GM15510 (cell line): ENCODE results near the gene FCER1G.

ENCODE experiments used
- POLR2A ChIP-seq: IDR thresholded peaks from 3 replicates; pipeline ENCODE4 v1.6.1; 2011; ENCODE audit warnings: borderline replicate concordance; ENCODE audit not compliant: insufficient read length; ENCODE audit errors: extremely low read depth

FCER1G gene

GRCh38 chr1:161196521-161197451 is 18.3 kb upstream of the FCER1G start:
- no peak for TF ChIP-seq POLR2A

DNA sequence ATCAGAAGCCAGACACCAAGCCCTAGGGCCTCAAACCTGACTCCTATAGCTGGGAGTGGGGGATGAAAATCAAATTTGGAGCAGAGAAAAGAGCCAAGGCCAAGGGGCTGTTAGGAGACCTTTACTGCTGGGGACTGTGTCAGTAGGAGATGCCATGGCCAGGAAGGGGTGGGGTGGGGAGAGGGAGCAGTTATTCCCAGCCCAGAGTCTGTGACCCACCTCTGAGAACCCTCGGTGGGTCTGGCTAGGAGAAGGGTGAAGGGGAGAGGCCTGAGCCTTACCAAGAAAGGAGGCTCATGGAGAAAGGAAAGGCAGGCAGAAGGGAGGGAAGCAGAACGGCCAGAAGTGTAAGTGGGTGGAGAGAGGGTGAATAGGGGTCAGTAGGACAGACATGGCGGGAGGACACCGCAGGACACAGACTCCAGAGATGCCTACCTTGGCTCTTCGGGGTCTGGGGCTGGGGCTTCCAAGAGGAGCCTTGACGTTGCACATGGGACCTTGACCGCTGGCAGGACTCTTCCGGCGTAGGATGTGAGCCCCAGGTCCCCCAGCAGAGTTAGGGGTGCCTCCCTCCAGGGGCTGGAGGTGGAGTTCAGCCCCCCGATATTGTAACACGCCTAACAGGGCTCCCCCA is 17.4 kb upstream of the FCER1G start:
- no peak for TF ChIP-seq POLR2A

GRCh38 chr1:161198194-161198896 is 16.8 kb upstream of the FCER1G start:
- TF ChIP-seq POLR2A: no peak

DNA sequence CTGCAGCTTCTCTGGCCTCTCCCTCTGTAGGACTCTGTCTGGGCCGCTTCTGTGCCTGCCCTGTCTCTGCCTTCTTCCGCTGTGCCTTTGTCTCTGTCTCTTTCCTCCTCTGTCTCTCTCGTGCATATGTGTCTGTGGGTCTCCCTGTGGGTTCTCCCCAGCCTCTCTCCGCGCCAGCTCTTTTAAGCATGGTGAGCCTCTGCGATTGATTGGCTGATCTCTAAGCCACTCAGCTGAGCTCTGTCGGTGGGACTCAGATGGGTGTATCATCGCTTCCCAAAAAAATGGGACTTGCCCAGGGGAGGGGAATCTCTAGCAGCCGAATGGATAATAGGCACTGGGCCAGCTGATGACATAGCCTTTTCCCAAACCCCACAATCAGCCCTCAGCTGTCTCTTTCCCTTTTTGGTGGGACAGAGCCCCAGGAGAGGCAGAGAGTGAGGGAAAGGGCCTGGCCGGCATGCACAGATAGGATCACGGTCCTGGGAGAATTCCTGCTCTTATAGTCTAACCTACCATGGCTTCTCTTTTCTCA is 16.1 kb upstream of the FCER1G start, which contains the start of gene ADAMTS4:
Gene ADAMTS4, minus strand, starts transcription at position 158 of the 535 bp plus-strand sequence. CDS start 427 bp downstream, outside the sequence.
- TF ChIP-seq POLR2A: no peak

DNA sequence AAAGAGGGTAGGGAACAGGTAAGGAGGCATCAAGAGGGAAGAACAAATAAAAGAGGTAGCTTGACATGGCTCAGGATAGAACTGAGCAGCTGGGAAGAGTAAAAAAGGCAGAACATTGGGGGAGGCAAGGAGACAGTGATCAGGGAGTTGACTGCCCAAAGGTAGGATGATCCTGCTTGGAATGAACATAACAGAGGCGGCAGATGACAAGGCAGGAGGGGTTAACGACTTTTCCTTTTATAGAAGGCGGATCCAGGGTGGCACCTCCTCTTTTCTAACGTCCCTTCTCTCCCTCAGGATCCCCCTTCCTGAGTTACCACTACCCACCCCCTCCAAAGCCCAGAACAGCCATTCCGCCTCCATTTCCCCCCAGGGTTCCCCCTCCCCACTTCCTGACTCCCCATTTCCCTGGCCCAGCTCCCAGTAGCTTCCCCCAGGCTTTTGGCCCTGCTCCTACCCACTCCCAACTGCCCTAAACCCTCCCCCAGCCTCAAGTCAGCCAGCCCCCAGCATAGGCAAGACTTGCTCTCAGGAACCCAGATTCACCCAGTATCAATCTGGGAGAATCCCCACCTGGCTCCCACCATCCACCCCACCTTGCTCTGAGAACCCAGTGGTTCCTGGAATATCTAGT is 15.5 kb upstream of the FCER1G start:
- no peak for TF ChIP-seq POLR2A

DNA sequence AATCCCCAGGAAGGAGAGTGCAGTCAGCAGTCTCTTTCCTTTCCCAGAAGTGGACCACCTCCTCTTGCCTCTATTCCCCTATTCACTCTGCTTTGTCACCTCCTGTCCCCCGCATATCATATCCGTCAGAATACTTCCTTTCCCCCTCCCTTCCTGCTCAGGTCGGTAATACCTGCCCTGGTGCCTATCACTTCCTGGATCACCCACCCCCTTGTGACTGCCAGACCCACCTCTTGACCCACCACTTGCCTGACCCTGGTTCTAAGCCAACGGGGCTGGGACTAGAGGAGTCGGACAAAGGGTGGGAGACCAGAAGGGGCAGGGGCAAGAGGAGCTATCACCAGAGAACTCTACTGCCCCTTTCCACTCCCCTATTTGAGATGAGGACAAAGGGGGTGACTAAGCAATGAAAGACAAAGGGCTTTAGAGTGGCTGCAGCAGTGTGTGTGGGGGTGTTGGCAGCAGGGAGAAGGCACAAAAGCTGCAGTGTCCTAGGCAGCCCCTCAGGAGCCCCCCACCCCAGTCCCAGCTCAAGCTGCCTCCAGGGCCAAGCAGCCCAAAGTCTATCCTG is 14.6 kb upstream of the FCER1G start:
- TF ChIP-seq POLR2A: no peak

DNA sequence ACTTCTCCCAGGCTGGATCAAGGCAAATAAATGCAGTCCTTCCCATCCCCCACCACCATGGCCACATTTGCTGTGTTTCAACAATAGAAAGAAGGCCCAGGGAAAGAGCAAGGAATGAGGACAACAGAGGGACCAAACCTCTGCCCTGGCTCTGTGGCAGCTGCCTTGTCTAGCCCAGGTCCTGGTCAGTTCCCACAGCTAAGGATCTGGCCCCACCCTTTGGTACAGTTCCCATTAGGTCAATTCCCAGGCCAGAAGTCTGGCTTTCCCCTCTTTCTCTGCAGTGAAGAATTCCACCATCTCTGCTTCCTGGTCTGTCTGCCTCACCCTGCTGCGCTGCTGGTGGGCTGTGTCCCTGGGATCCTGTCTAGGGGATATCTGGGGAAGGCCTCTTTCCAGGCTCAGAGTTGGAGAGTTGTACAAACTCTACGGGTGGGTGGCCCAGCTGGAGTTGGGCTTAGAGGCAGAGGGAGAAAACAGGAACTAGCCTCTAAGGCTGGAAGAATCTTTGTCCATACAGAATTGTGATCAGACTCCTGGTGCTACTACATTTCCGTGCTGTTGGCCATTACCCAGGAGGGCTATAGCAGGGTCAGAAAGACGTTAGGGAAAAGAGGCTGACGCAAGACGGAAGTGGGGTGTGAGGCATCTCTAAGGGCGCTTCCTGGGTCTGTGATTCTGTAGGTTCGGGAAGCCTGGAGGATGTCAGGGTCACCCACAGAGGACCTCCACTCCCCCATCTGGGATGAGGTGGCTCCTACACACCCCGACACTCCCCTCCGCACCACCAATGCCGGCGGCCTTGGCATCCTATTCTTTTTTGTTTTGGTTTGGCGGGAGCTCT is 13.9 kb upstream of the FCER1G start:
- no peak for TF ChIP-seq POLR2A

DNA sequence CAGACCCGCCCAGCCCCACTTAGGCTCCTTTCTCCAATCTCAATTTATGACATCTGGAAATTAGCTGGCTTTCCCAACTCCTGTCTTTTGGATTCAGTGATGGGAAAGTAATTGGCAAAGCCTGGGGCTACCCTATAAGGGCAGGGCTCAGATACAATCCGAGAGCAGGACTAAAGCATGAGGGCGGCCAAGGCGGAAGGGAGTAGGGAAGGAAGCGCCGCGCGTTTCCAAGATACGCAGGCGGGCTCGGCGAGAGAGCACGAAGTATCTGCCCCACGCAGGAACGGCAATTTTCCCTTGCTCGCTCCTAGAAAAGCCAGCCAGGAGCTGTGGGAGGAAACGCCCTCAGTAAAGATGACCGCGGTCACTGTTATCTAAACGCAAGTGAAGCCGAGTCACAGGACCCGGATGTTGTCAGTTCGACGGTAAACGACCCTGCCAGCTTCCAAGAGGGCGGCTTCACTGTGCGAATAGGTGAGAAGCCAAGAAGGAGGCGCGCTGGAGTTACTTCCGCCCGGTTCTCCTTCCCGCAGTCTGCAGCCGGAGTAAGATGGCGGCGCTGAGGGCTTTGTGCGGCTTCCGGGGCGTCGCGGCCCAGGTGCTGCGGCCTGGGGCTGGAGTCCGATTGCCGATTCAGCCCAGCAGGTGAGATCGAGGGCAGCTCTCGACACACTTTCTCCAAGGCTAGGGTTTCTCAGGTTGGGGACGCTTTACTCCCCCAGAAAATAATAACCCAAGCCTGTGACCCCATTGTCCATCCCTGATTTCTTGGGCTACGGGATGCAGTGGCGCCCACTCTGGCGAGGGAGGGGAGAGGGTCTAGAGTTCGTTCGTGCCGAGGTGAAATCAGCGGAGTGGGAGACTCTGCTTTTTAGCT is 13.0 kb upstream of the FCER1G start, which contains the start of gene NDUFS2:
Gene NDUFS2, plus strand, starts transcription at position 532 of the 877 bp plus-strand sequence. Its CDS starts 19 bp downstream, at position 551.
- TF ChIP-seq POLR2A: peak; percentile 89

DNA sequence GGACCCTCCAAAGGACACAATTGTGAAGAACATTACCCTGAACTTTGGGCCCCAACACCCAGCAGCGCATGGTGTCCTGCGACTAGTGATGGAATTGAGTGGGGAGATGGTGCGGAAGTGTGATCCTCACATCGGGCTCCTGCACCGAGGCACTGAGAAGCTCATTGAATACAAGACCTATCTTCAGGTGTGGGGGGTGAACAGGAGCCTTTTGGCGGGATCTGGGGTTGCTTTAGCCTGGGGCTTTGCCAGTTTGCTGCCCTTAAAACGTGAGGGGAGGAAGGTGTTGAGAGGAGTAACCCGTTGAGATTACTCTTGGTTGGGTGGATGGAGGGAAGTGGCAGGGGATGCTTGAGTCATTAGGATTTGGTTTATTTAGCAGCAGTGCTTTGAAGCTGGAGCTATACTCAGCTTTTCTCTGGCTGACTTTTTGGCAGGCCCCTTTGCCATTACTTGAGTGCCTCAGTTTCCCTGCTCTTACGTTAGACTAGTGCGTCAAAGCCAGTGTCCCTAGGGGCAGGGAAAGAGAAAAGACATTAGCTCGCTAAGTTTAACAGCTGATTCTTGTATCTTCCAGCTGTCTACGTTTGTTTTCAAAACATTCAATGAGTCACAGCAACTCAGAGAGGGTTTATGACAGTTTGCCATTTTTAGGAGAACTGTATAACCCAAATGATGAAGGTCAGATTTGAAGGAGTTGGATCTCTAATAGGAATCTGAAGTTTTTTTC is 8.5 kb upstream of the FCER1G start:
- no peak for TF ChIP-seq POLR2A

DNA sequence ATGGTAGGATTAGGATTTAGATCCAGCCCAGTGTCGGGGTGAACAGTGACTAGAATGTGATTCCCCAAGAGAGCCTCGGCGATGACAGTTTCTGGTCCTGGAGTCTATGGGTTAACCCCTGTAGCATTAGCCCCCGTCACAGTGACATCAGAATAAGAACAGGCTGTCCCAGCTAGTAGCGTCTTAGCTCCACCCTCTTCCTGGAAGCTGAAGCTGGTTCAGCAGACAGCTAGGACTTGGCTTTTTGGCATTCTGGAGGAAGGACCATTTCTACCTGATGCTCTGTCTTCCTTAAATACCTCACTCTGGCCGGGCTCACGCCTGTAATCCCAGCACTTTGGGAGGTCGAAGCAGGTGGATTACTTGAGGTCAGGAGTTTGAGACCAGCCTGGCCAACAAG is 7.9 kb upstream of the FCER1G start:
- no peak for TF ChIP-seq POLR2A

DNA sequence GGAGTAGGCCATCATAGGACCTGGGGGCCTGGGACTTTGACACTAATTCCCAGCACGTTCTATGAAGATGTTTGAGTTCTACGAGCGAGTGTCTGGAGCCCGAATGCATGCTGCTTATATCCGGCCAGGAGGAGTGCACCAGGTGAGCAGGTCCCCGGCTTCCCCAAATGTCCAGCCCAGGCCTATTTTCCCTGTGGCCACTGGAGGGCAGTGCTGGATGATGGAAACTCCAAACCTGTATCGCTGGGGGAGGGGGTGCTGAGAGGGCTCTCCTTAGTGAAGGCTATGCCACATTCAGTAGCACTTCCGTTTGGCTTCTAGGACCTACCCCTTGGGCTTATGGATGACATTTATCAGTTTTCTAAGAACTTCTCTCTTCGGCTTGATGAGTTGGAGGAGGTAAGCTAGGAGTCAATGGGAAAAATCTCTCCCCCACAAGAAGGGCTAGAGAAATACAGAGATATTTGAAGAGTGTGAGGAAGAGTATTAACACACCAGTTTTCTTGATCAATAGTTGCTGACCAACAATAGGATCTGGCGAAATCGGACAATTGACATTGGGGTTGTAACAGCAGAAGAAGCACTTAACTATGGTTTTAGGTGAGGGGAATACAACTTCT is 5.2 kb upstream of the FCER1G start:
- TF ChIP-seq POLR2A: no peak
